CD4-positive, alpha-beta memory T cell (primary cell): ENCODE measurements around the gene YIPF3. TPM values are rescaled to one million over a fixed set of nuclear protein-coding genes. Genes with fewer than 3 reads are reported as not detected.

Source experiments
- CTCF ChIA-PET: fragments of 350-600 bp; sonication (Branson Sonifier 250); formaldehyde crosslinking; loops from one replicate; lab custom pipeline; 2021; ENCODE audit warnings: inconsistent platforms; ENCODE audit not compliant: partially characterized antibody; lab: Charles Lee
- POLR2A ChIA-PET: fragments of 350-600 bp; sonication (Branson Sonifier 250); formaldehyde crosslinking; loops from one replicate; lab custom pipeline; 2021; ENCODE audit not compliant: partially characterized antibody; lab: Charles Lee
- DNase-seq, 5 donors: peaks; one replicate each; pipeline versions ENCODE4 v3.0.0 to v3.0.0-alpha.2; 2020 to 2022; ENCODE audit warnings: mixed read lengths in 1 of 5
- H3K27ac ChIP-seq: one replicate; pipeline ENCODE4 v1.7.0; 2013; ENCODE audit warnings: low read depth, low read length
- H3K27me3 ChIP-seq: 2 replicates; pipeline ENCODE4 v1.7.0; 2013; ENCODE audit warnings: mild to moderate bottlenecking, low read length, moderate library complexity; ENCODE audit not compliant: insufficient read depth
- H3K36me3 ChIP-seq: 2 replicates; pipeline ENCODE4 v1.7.0; 2013; ENCODE audit warnings: mild to moderate bottlenecking, low read length, moderate library complexity; ENCODE audit not compliant: insufficient read depth
- H3K4me1 ChIP-seq: 2 replicates; pipeline ENCODE4 v1.7.0; 2013; ENCODE audit warnings: mild to moderate bottlenecking, low read length, moderate library complexity; ENCODE audit not compliant: insufficient read depth
- H3K4me3 ChIP-seq, 2 donors: one replicate each; pipeline ENCODE4 v1.7.0; 2013; ENCODE audit warnings: low read length in 2 of 2, mild to moderate bottlenecking in 1 of 2
- H3K9me3 ChIP-seq, 2 donors: one replicate each; pipeline ENCODE4 v1.7.0; 2013; ENCODE audit warnings: low read length in 2 of 2, control low read depth in 1 of 2; ENCODE audit not compliant: control insufficient read depth in 1 of 2
- H3K27ac Mint-ChIP-seq, 7 donors: one replicate each; pipeline ENCODE4 v1.8.0; 2020 to 2021; ENCODE audit warnings: mixed read lengths in 7 of 7, mild to moderate bottlenecking in 6 of 7, inconsistent platforms in 3 of 7, moderate library complexity in 3 of 7
- H3K27me3 Mint-ChIP-seq, 2 donors: one replicate each; pipeline ENCODE4 v1.8.0; 2020 to 2021; ENCODE audit warnings: mixed read lengths in 2 of 2
- H3K36me3 Mint-ChIP-seq, 2 donors: one replicate each; pipeline ENCODE4 v1.8.0; 2020 to 2021; ENCODE audit warnings: mixed read lengths in 2 of 2, inconsistent platforms in 1 of 2, mild to moderate bottlenecking in 1 of 2
- H3K4me1 Mint-ChIP-seq, 4 donors: one replicate each; pipeline ENCODE4 v1.8.0; 2020 to 2021; ENCODE audit warnings: mixed read lengths in 4 of 4, mild to moderate bottlenecking in 1 of 4
- H3K4me3 Mint-ChIP-seq, 8 donors: one replicate each; pipeline ENCODE4 v1.8.0; 2020 to 2021; ENCODE audit warnings: mixed read lengths in 8 of 8, mild to moderate bottlenecking in 7 of 8, moderate library complexity in 6 of 8, inconsistent platforms in 3 of 8
- H3K9me3 Mint-ChIP-seq, 8 donors: one replicate each; pipeline ENCODE4 v1.8.0; 2020 to 2021; ENCODE audit warnings: mixed read lengths in 8 of 8, mild to moderate bottlenecking in 5 of 8, inconsistent platforms in 3 of 8, moderate library complexity in 1 of 8
- intact Hi-C: fragments of 100-400 bp; cut with micrococcal nuclease; formaldehyde crosslinking; loops from one replicate; pipeline ENCODE4 v1.15.1; 2023
- polyA plus RNA-seq, 2 donors: library from polyadenylated mRNA; unstranded; fragments of 300-500 nt; fragmentation: Illumina TruSeq; gene quantifications; one replicate each; pipeline ENCODE4 v1.2.3, GENCODE V29; 2021
- total RNA-seq, 2 experiments: library from RNA; stranded (reverse); gene quantifications; one replicate each; pipeline ENCODE4 v1.2.3, GENCODE V29; 2021

Gene YIPF3
- total and polyA plus RNA-seq, 4 experiments from 2014 or later, result 74.8 to 94.7 (median 82.5) TPM

GRCh38 chr6:43510827-43511163 lies 5.9 kb downstream of the YIPF3 start:
- intact Hi-C loops, result loop anchor here (1.0 to 10.0 kb wide), 2 partner anchors 55 to 266 kb away; partner anchors contain the start of genes DLK2 and TTBK1
- Histone ChIP-seq H3K36me3 (peaks cover 34% of the 10 kb centered on the region), H3K9me3 (no peaks in the 10 kb centered on the region), H3K27ac (peak overlapping the region; percentile 62), H3K4me1 (peaks cover 35% of the 10 kb centered on the region), H3K4me3 (no peak overlapping the region), H3K27me3 (peaks cover 11% of the 10 kb centered on the region)
- CTCF ChIA-PET, result interaction anchor here (0.9 to 1.6 kb wide), 3 partner anchors 33 to 113 kb away, joined by 3 to 4 read pairs (median 3); partner anchors contain the start of gene TJAP1
- H3K4me3 Mint-ChIP-seq, result peak overlapping the region; percentile 71 to 84 (median 76)
- H3K36me3 Mint-ChIP-seq, result peaks cover 31 to 55% of the 10 kb centered on the region in 2 donors
- peaks cover 24 to 53% (median 40%) of the 10 kb centered on the region in 4 donors for H3K4me1 Mint-ChIP-seq
- POLR2A ChIA-PET, result interaction anchor here (1.1 to 2.7 kb wide), 3 partner anchors 17 to 581 kb away, joined by 3 to 15 read pairs (median 8); partner anchors contain the start of genes ABCC10 and CNPY3
- DNase-seq, result no peak
- peaks cover 9 to 13% of the 10 kb centered on the region in 2 donors for H3K27me3 Mint-ChIP-seq
- H3K27ac Mint-ChIP-seq, result peak overlapping the region in 5 of 7 donors; percentile 12 to 79 (median 59)
- no peaks in the 10 kb centered on the region for H3K9me3 Mint-ChIP-seq

GRCh38 chr6:43509984-43510826 lies 6.5 kb downstream of the YIPF3 start, which contains the start of gene LRRC73:
Gene LRRC73 (minus strand): TSS chr6:43510346. CDS start chr6:43509785, 561 bp downstream.
- peak within 1 kb of the TSS in 1 of 2 donors; percentile 49 for H3K4me3 ChIP-seq
- peak; percentile 77 to 82 (median 78) for DNase-seq
- ChIA-PET POLR2A (interaction anchor here (0.6 to 2.7 kb wide), 8 partner anchors 16 to 1860 kb away, joined by 3 to 15 read pairs (median 4); partner anchors contain the start of genes ABCC10, CNPY3, DLK2 and GTPBP2), CTCF (interaction anchor here (0.9 to 5.6 kb wide), 6 partner anchors 9 to 113 kb away, joined by 3 to 65 read pairs (median 4); partner anchors contain the start of genes POLR1C, TJAP1 and YIPF3)
- peaks cover 18 to 48% (median 36%) of the 10 kb centered on the region in 4 donors for H3K4me1 Mint-ChIP-seq
- H3K9me3 Mint-ChIP-seq, result no peaks in the 10 kb centered on the region
- peaks cover 9 to 13% of the 10 kb centered on the region in 2 donors for H3K27me3 Mint-ChIP-seq
- intact Hi-C loops, result loop anchor here (1.0 to 10.0 kb wide), 3 partner anchors 55 to 265 kb away; partner anchors contain the start of genes DLK2, TTBK1 and ZNF318
- H3K27me3 ChIP-seq, result peaks cover 11% of the 10 kb centered on the region
- peak within 1 kb of the TSS; percentile 62 for H3K27ac ChIP-seq
- H3K9me3 ChIP-seq, result no peaks in the 10 kb centered on the region
- peaks cover 30 to 51% of the 10 kb centered on the region in 2 donors for H3K36me3 Mint-ChIP-seq
- peak within 1 kb of the TSS; percentile 15 to 95 (median 81) for H3K27ac Mint-ChIP-seq
- H3K36me3 ChIP-seq, result peaks cover 34% of the 10 kb centered on the region
- peaks cover 29% of the 10 kb centered on the region for H3K4me1 ChIP-seq
- peak within 1 kb of the TSS; percentile 73 to 94 (median 88) for H3K4me3 Mint-ChIP-seq

GRCh38 chr6:43509142-43509983 lies 7.4 kb downstream of the YIPF3 start:
- Mint-ChIP-seq H3K27ac (peak overlapping the region; percentile 15 to 95 (median 81)), H3K36me3 (peaks cover 23 to 50% of the 10 kb centered on the region in 2 donors), H3K27me3 (peaks cover 9 to 13% of the 10 kb centered on the region in 2 donors), H3K9me3 (no peaks in the 10 kb centered on the region), H3K4me1 (peaks cover 12 to 48% (median 29%) of the 10 kb centered on the region in 4 donors), H3K4me3 (peak overlapping the region; percentile 74 to 94 (median 88))
- intact Hi-C loops, result loop anchor here (5.0 kb wide), 1 partner anchor 142 kb away; the partner anchor contains the start of gene ZNF318
- ChIA-PET CTCF (interaction anchor here (0.9 to 5.6 kb wide), 8 partner anchors 10 to 271 kb away, joined by 3 to 65 read pairs (median 4); partner anchors contain the start of genes POLR1C and YIPF3), POLR2A (interaction anchor here (0.6 to 2.7 kb wide), 9 partner anchors 16 to 1859 kb away, joined by 3 to 15 read pairs (median 4); partner anchors contain the start of genes ABCC10, CNPY3, DLK2 and GTPBP2)
- H3K4me1 ChIP-seq, result peaks cover 21% of the 10 kb centered on the region
- H3K27me3 ChIP-seq, result peaks cover 11% of the 10 kb centered on the region
- no peaks in the 10 kb centered on the region for H3K9me3 ChIP-seq
- H3K27ac ChIP-seq, result no peak overlapping the region
- H3K36me3 ChIP-seq, result peaks cover 30% of the 10 kb centered on the region
- peak overlapping the region in 1 of 2 donors; percentile 49 for H3K4me3 ChIP-seq
- no peak for DNase-seq

- H3K36me3 Mint-ChIP-seq, result peaks cover 22 to 52% of the 10 kb centered on the region in 2 donors
Measured at GRCh38 chr6:43508481-43509141, 8.1 kb downstream of the YIPF3 start.

GRCh38 chr6:43506667-43507471 lies 9.9 kb downstream of the YIPF3 start:
- H3K4me1 Mint-ChIP-seq, result peaks cover 8 to 37% (median 18%) of the 10 kb centered on the region in 4 donors
- Histone ChIP-seq H3K36me3 (peaks cover 22% of the 10 kb centered on the region), H3K27me3 (peaks cover 11% of the 10 kb centered on the region), H3K27ac (peak overlapping the region; percentile 8), H3K4me1 (peaks cover 17% of the 10 kb centered on the region), H3K4me3 (no peak overlapping the region), H3K9me3 (no peaks in the 10 kb centered on the region)
- H3K27ac Mint-ChIP-seq, result peak overlapping the region in 6 of 7 donors; percentile 31 to 86 (median 69)
- H3K27me3 Mint-ChIP-seq, result peaks cover 9 to 13% of the 10 kb centered on the region in 2 donors
- POLR2A ChIA-PET, result interaction anchor here (1.0 to 2.9 kb wide), 6 partner anchors 8 to 243 kb away, joined by 4 to 21 read pairs (median 8); partner anchors contain the start of genes DLK2, POLR1C, TJAP1 and YIPF3
- H3K4me3 Mint-ChIP-seq, result peak overlapping the region in 1 of 8 donors; percentile 70
- H3K36me3 Mint-ChIP-seq, result peaks cover 31 to 51% of the 10 kb centered on the region in 2 donors
- intact Hi-C loops, result loop anchor here (1.0 to 5.0 kb wide), 7 partner anchors 52 to 336 kb away; partner anchors contain the start of genes ABCC10, CRIP3, DLK2 and SRF
- DNase-seq, result peak; percentile 73 to 79 (median 77)
- H3K9me3 Mint-ChIP-seq, result no peaks in the 10 kb centered on the region
- CTCF ChIA-PET, result interaction anchor here (0.6 to 8.5 kb wide), 30 partner anchors 9 to 277 kb away, joined by 3 to 108 read pairs (median 5); partner anchors contain the start of genes DLK2, DNPH1, POLR1C and YIPF3

More at GRCh38 chr6:43508481-43509141, 8.1 kb downstream of the YIPF3 start:
- H3K4me1 ChIP-seq, result peaks cover 17% of the 10 kb centered on the region
- peaks cover 25% of the 10 kb centered on the region for H3K36me3 ChIP-seq
- no peaks in the 10 kb centered on the region for H3K9me3 Mint-ChIP-seq
- peaks cover 9 to 47% (median 25%) of the 10 kb centered on the region in 4 donors for H3K4me1 Mint-ChIP-seq
- intact Hi-C loops, result loop anchor here (5.0 kb wide), 1 partner anchor 141 kb away; the partner anchor contains the start of gene ZNF318
- POLR2A ChIA-PET, result interaction anchor here (0.6 to 2.9 kb wide), 6 partner anchors 8 to 191 kb away, joined by 3 to 19 read pairs (median 4); partner anchors contain the start of genes DLK2 and TJAP1
- DNase-seq, result no peak
- no peaks in the 10 kb centered on the region for H3K9me3 ChIP-seq
- peaks cover 11% of the 10 kb centered on the region for H3K27me3 ChIP-seq
- no peak overlapping the region for H3K4me3 ChIP-seq
- no peak overlapping the region for H3K27ac ChIP-seq
- CTCF ChIA-PET, result interaction anchor here (0.9 to 8.5 kb wide), 11 partner anchors 10 to 271 kb away, joined by 3 to 108 read pairs (median 13); partner anchors contain the start of genes DLK2, POLR1C and YIPF3
- H3K27me3 Mint-ChIP-seq, result peaks cover 9 to 13% of the 10 kb centered on the region in 2 donors
- peak overlapping the region in 6 of 7 donors; percentile 43 to 95 (median 68) for H3K27ac Mint-ChIP-seq
- H3K4me3 Mint-ChIP-seq, result peak overlapping the region; percentile 70 to 94 (median 86)
